GM23338 (cell line): ENCODE results near the gene RTN4IP1. TPM values are rescaled to one million over a fixed set of nuclear protein-coding genes. Genes with fewer than 3 reads are reported as not detected.

Source experiments
- ATAC-seq: fragments of 200-7000 bp; cut with Tn5 transposase; 3 replicates; pipeline ENCODE4 v1.9.1; 2020
- DNase-seq: peaks from one replicate; pipeline ENCODE4 v3.0.0-alpha.2; 2015; ENCODE audit warnings: low spot score
- H2AFZ ChIP-seq: fragments of 200-600 bp; sonication (generic); 2 replicates; pipeline ENCODE4 v1.8.0; 2016; ENCODE audit warnings: antibody characterized with exemption, mild to moderate bottlenecking, moderate library complexity
- H3F3A ChIP-seq: fragments of 200-600 bp; sonication (generic); replicated peaks from 2 replicates; pipeline ENCODE4 v1.8.0; 2017; ENCODE audit warnings: antibody characterized with exemption, mixed run types, low read depth
- H3K27ac ChIP-seq: fragments of 200-600 bp; sonication (generic); 2 replicates; pipeline ENCODE4 v1.6.1; 2016; ENCODE audit warnings: low read depth
- H3K27me3 ChIP-seq: fragments of 200-600 bp; sonication (generic); 2 replicates; pipeline ENCODE4 v1.8.0; 2016; ENCODE audit warnings: mild to moderate bottlenecking, mixed run types, moderate library complexity; ENCODE audit not compliant: insufficient read depth
- H3K36me3 ChIP-seq: fragments of 200-600 bp; sonication (generic); 2 replicates; pipeline ENCODE4 v1.8.0; 2016; ENCODE audit warnings: mild to moderate bottlenecking; ENCODE audit not compliant: insufficient read depth
- H3K4me1 ChIP-seq: fragments of 200-600 bp; sonication (generic); 2 replicates; pipeline ENCODE4 v1.8.0; 2016; ENCODE audit warnings: mild to moderate bottlenecking, moderate library complexity; ENCODE audit not compliant: insufficient read depth
- H3K4me2 ChIP-seq: fragments of 200-600 bp; sonication (generic); 2 replicates; pipeline ENCODE4 v1.7.1; 2017; ENCODE audit warnings: mixed run types
- H3K4me3 ChIP-seq: fragments of 200-600 bp; sonication (generic); 2 replicates; pipeline ENCODE4 v1.6.1; 2016; ENCODE audit warnings: mixed run types
- H3K79me2 ChIP-seq: fragments of 200-600 bp; sonication (generic); replicated peaks from 2 replicates; pipeline ENCODE4 v1.8.0; 2017; ENCODE audit warnings: mild to moderate bottlenecking; ENCODE audit not compliant: insufficient read depth
- H3K9me2 ChIP-seq: fragments of 200-600 bp; sonication (generic); 2 replicates; pipeline ENCODE4 v1.8.0; 2017; ENCODE audit not compliant: insufficient read depth
- H4K20me1 ChIP-seq: fragments of 200-600 bp; sonication (generic); replicated peaks from 2 replicates; pipeline ENCODE4 v1.8.0; 2017; ENCODE audit warnings: mild to moderate bottlenecking; ENCODE audit not compliant: insufficient read depth
- H3K27ac Mint-ChIP-seq: 2 replicates; pipeline ENCODE4 v1.8.0; 2020; ENCODE audit warnings: inconsistent platforms, mild to moderate bottlenecking, moderate library complexity, mixed read lengths
- H3K27me3 Mint-ChIP-seq: 3 replicates; pipeline ENCODE4 v1.8.0; 2022; ENCODE audit warnings: low read depth, mild to moderate bottlenecking, moderate library complexity, mixed read lengths, inconsistent platforms; ENCODE audit not compliant: insufficient read depth, poor library complexity
- H3K36me3 Mint-ChIP-seq: 3 replicates; pipeline ENCODE4 v1.8.0; 2021; ENCODE audit warnings: low read depth, mild to moderate bottlenecking, inconsistent platforms, moderate library complexity, mixed read lengths
- H3K4me1 Mint-ChIP-seq: 3 replicates; pipeline ENCODE4 v1.8.0; 2020; ENCODE audit warnings: mild to moderate bottlenecking, inconsistent platforms, mixed read lengths
- H3K4me3 Mint-ChIP-seq: 3 replicates; pipeline ENCODE4 v1.8.0; 2021; ENCODE audit warnings: moderate library complexity, mild to moderate bottlenecking, inconsistent platforms, mixed read lengths
- H3K9me3 Mint-ChIP-seq: 3 replicates; pipeline ENCODE4 v1.8.0; 2020; ENCODE audit warnings: moderate library complexity, mild to moderate bottlenecking, inconsistent platforms, mixed read lengths
- CREB1 ChIP-seq: fragments of 250-450 bp; sonication (Bioruptor Pico); IDR thresholded peaks from 2 replicates; pipeline ENCODE4 v1.5.0; 2020; ENCODE audit warnings: low read depth, mild to moderate bottlenecking, moderate library complexity
- EZH2 ChIP-seq: fragments of 200-600 bp; sonication (generic); IDR thresholded peaks from one replicate; pipeline ENCODE4 v1.8.0; 2017; ENCODE audit warnings: antibody characterized with exemption, mild to moderate bottlenecking, low read depth; ENCODE audit not compliant: unreplicated experiment
- EZH2phosphoT487 ChIP-seq: fragments of 200-600 bp; sonication (generic); IDR thresholded peaks from one replicate; pipeline ENCODE4 v1.8.1; 2018; ENCODE audit warnings: antibody characterized with exemption; ENCODE audit not compliant: unreplicated experiment
- JUNB ChIP-seq: IDR thresholded peaks from one replicate; pipeline ENCODE4 v1.6.1; 2016; ENCODE audit warnings: antibody characterized with exemption; ENCODE audit not compliant: unreplicated experiment
- NANOG ChIP-seq: IDR thresholded peaks from 2 replicates; pipeline ENCODE4 v1.6.1; 2016; ENCODE audit warnings: antibody characterized with exemption, borderline replicate concordance
- POLR2AphosphoS5 ChIP-seq: IDR thresholded peaks from 2 replicates; pipeline ENCODE4 v1.6.1; 2016; ENCODE audit warnings: antibody characterized with exemption, low read depth
- STAT1 ChIP-seq: IDR thresholded peaks from one replicate; pipeline ENCODE4 v1.6.1; 2016; ENCODE audit warnings: antibody characterized with exemption; ENCODE audit not compliant: unreplicated experiment
- ZNF114 ChIP-seq: fragments of 250-450 bp; sonication (Bioruptor Pico); IDR thresholded peaks from 2 replicates; pipeline ENCODE4 v1.5.0; 2020; ENCODE audit warnings: mild to moderate bottlenecking, moderate library complexity
- ZNF331 ChIP-seq: fragments of 250-450 bp; sonication (Bioruptor Pico); IDR thresholded peaks from 2 replicates; pipeline ENCODE4 v1.5.0; 2020; ENCODE audit warnings: low read depth, mild to moderate bottlenecking, moderate library complexity
- polyA plus RNA-seq: library from polyadenylated mRNA; unstranded; fragments of >200 nt; fragmentation: Nextera tagmentation; extraction: Ambion mirVana; gene quantifications from 2 replicates; pipeline ENCODE4 v1.2.1, GENCODE V29; 2016
- total RNA-seq: library from RNA; depleted of rRNA; stranded (reverse); fragments of >200 nt; shearing (Covaris generic); gene quantifications from 2 replicates; pipeline ENCODE4 v1.2.3, GENCODE V29; 2014
- TF ChIP-seq, protein P1 (sequence below), 2 experiments: fragments of 200-600 bp in 1 of 2; sonication (generic) in 1 of 2; conservative IDR thresholded peaks; 2 replicates each; pipeline versions ENCODE4 v1.5.1 to v1.6.1; 2016 to 2017; ENCODE audit warnings: antibody characterized with exemption in 2 of 2, low read depth in 2 of 2, mild to moderate bottlenecking in 2 of 2, moderate library complexity in 1 of 2
- TF ChIP-seq, protein P2 (sequence below): fragments of 250-450 bp; sonication (Bioruptor Pico); IDR thresholded peaks from 2 replicates; pipeline ENCODE4 v1.5.0; 2020; ENCODE audit warnings: mild to moderate bottlenecking, moderate library complexity
- TF ChIP-seq, protein P3 (sequence below): IDR thresholded peaks from 2 replicates; pipeline ENCODE4 v1.6.1; 2016; ENCODE audit warnings: antibody characterized with exemption
- TF ChIP-seq, protein P4 (sequence below): IDR thresholded peaks from one replicate; pipeline ENCODE4 v1.6.1; 2018; ENCODE audit warnings: antibody characterized with exemption; ENCODE audit not compliant: unreplicated experiment

RTN4IP1 gene
- total and polyA plus RNA-seq, 2 experiments from 2014 or later, result 14.5 to 17.5 TPM

DNA sequence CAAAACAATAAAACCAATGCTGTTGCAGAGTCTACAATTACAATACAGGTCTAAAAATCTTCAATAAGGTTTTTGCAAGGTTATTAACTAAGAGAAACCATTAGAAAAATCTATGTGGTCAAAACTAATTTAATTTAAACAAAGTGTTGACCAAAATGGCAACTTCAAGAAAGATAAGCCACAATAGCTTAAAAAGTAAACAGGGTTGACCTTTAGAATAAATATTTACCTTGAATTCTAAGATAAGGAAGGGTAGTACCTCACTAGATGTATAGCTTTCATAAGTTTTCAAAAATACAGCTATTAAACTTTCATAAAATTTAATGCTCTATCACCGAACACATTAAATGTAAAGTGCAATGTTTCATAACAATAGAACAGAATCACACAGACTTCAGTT is 11.4 kb downstream of the RTN4IP1 start:
- DNase-seq (no peak), ATAC-seq (no peak)
- Histone ChIP-seq H3K4me3 (no peak overlapping the region), H3K27me3 (no peaks in the 10 kb centered on the region), H3F3A (peaks cover 12% of the 10 kb centered on the region; the same call in 1 of the 2 replicates), H3K36me3 (peaks cover 6% of the 10 kb centered on the region), H3K4me1 (peaks cover 39% of the 10 kb centered on the region), H3K4me2 (no peak overlapping the region), H4K20me1 (no peaks in the 10 kb centered on the region), H3K27ac (no peak overlapping the region), H3K79me2 (no peaks in the 10 kb centered on the region), H3K9me2 (no peaks in the 10 kb centered on the region), H2AFZ (no peak overlapping the region)
- Mint-ChIP-seq H3K27me3 (peaks cover 9% of the 10 kb centered on the region), H3K4me1 (peaks cover 58% of the 10 kb centered on the region), H3K9me3 (peaks cover 12% of the 10 kb centered on the region), H3K27ac (no peak overlapping the region), H3K36me3 (peaks cover 32% of the 10 kb centered on the region), H3K4me3 (no peak overlapping the region)
- TF ChIP-seq, protein P1, sequence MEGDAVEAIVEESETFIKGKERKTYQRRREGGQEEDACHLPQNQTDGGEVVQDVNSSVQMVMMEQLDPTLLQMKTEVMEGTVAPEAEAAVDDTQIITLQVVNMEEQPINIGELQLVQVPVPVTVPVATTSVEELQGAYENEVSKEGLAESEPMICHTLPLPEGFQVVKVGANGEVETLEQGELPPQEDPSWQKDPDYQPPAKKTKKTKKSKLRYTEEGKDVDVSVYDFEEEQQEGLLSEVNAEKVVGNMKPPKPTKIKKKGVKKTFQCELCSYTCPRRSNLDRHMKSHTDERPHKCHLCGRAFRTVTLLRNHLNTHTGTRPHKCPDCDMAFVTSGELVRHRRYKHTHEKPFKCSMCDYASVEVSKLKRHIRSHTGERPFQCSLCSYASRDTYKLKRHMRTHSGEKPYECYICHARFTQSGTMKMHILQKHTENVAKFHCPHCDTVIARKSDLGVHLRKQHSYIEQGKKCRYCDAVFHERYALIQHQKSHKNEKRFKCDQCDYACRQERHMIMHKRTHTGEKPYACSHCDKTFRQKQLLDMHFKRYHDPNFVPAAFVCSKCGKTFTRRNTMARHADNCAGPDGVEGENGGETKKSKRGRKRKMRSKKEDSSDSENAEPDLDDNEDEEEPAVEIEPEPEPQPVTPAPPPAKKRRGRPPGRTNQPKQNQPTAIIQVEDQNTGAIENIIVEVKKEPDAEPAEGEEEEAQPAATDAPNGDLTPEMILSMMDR (conservative IDR thresholded peaks at IDR 0.05; ENCODE audit: low read depth in 2 of 2), result no peak
- TF ChIP-seq JUNB (no peak), ZNF114 (no peak), CREB1 (no peak), NANOG (no peak), STAT1 (no peak), POLR2AphosphoS5 (no peak), ZNF331 (CRISPR knock-in tag) (no peak), EZH2phosphoT487 (no peak), EZH2 (no peak)
- TF ChIP-seq, protein P2, sequence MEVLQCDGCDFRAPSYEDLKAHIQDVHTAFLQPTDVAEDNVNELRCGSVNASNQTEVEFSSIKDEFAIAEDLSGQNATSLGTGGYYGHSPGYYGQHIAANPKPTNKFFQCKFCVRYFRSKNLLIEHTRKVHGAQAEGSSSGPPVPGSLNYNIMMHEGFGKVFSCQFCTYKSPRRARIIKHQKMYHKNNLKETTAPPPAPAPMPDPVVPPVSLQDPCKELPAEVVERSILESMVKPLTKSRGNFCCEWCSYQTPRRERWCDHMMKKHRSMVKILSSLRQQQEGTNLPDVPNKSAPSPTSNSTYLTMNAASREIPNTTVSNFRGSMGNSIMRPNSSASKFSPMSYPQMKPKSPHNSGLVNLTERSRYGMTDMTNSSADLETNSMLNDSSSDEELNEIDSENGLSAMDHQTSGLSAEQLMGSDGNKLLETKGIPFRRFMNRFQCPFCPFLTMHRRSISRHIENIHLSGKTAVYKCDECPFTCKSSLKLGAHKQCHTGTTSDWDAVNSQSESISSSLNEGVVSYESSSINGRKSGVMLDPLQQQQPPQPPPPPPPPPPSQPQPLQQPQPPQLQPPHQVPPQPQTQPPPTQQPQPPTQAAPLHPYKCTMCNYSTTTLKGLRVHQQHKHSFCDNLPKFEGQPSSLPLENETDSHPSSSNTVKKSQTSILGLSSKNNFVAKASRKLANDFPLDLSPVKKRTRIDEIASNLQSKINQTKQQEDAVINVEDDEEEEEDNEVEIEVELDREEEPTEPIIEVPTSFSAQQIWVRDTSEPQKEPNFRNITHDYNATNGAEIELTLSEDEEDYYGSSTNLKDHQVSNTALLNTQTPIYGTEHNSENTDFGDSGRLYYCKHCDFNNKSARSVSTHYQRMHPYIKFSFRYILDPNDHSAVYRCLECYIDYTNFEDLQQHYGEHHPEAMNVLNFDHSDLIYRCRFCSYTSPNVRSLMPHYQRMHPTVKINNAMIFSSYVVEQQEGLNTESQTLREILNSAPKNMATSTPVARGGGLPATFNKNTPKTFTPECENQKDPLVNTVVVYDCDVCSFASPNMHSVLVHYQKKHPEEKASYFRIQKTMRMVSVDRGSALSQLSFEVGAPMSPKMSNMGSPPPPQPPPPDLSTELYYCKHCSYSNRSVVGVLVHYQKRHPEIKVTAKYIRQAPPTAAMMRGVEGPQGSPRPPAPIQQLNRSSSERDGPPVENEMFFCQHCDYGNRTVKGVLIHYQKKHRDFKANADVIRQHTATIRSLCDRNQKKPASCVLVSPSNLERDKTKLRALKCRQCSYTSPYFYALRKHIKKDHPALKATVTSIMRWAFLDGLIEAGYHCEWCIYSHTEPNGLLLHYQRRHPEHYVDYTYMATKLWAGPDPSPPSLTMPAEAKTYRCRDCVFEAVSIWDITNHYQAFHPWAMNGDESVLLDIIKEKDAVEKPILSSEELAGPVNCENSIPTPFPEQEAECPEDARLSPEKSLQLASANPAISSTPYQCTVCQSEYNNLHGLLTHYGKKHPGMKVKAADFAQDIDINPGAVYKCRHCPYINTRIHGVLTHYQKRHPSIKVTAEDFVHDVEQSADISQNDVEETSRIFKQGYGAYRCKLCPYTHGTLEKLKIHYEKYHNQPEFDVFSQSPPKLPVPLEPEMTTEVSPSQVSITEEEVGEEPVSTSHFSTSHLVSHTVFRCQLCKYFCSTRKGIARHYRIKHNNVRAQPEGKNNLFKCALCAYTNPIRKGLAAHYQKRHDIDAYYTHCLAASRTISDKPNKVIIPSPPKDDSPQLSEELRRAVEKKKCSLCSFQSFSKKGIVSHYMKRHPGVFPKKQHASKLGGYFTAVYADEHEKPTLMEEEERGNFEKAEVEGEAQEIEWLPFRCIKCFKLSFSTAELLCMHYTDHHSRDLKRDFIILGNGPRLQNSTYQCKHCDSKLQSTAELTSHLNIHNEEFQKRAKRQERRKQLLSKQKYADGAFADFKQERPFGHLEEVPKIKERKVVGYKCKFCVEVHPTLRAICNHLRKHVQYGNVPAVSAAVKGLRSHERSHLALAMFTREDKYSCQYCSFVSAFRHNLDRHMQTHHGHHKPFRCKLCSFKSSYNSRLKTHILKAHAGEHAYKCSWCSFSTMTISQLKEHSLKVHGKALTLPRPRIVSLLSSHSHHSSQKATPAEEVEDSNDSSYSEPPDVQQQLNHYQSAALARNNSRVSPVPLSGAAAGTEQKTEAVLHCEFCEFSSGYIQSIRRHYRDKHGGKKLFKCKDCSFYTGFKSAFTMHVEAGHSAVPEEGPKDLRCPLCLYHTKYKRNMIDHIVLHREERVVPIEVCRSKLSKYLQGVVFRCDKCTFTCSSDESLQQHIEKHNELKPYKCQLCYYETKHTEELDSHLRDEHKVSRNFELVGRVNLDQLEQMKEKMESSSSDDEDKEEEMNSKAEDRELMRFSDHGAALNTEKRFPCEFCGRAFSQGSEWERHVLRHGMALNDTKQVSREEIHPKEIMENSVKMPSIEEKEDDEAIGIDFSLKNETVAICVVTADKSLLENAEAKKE (CRISPR knock-in tag), result no peak
- TF ChIP-seq, protein P3, sequence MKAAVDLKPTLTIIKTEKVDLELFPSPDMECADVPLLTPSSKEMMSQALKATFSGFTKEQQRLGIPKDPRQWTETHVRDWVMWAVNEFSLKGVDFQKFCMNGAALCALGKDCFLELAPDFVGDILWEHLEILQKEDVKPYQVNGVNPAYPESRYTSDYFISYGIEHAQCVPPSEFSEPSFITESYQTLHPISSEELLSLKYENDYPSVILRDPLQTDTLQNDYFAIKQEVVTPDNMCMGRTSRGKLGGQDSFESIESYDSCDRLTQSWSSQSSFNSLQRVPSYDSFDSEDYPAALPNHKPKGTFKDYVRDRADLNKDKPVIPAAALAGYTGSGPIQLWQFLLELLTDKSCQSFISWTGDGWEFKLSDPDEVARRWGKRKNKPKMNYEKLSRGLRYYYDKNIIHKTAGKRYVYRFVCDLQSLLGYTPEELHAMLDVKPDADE, result no peak
- TF ChIP-seq, protein P4, sequence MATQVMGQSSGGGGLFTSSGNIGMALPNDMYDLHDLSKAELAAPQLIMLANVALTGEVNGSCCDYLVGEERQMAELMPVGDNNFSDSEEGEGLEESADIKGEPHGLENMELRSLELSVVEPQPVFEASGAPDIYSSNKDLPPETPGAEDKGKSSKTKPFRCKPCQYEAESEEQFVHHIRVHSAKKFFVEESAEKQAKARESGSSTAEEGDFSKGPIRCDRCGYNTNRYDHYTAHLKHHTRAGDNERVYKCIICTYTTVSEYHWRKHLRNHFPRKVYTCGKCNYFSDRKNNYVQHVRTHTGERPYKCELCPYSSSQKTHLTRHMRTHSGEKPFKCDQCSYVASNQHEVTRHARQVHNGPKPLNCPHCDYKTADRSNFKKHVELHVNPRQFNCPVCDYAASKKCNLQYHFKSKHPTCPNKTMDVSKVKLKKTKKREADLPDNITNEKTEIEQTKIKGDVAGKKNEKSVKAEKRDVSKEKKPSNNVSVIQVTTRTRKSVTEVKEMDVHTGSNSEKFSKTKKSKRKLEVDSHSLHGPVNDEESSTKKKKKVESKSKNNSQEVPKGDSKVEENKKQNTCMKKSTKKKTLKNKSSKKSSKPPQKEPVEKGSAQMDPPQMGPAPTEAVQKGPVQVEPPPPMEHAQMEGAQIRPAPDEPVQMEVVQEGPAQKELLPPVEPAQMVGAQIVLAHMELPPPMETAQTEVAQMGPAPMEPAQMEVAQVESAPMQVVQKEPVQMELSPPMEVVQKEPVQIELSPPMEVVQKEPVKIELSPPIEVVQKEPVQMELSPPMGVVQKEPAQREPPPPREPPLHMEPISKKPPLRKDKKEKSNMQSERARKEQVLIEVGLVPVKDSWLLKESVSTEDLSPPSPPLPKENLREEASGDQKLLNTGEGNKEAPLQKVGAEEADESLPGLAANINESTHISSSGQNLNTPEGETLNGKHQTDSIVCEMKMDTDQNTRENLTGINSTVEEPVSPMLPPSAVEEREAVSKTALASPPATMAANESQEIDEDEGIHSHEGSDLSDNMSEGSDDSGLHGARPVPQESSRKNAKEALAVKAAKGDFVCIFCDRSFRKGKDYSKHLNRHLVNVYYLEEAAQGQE, result no peak
